Measurements from ENCODE around the gene ASB11.
A peak's percentile ranks its signal among the peaks of the same experiment; 100 is the strongest.
"Not testable (repeated sequence)": the region's sequence is repeated elsewhere in the genome, so short reads cannot be mapped to it uniquely, and the experiment has no call there.

The ASB11 gene

GRCh38 chrX:15301924-15302323, 13.5 kb downstream of the ASB11 start:
- no peak for DNase-seq

- no peak for DNase-seq
Measured at GRCh38 chrX:15299941-15300851, 15.2 kb downstream of the ASB11 start.

DNA sequence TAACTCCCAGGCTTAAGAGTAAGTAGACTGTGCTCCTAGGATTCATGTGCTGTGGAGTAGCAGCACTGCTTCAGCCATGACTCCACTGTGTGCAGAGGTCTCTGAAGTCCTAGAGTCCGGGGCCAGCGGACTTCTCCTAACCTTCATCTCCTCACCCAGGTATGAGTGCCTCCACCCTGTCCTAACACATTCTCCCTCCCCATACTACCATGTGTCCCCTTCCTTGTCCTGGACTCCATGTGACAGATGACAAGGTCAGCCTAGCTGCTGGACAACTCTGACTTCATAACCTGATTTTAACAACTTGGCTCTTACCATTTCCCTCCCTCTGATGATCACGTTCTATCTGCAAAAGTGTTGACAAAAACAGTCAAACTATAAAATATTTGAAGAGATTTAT, 16.7 kb downstream of the ASB11 start:
- no peak for DNase-seq

- no peak for DNase-seq
Measured at GRCh38 chrX:15298201-15298600, 17.2 kb downstream of the ASB11 start.

DNA sequence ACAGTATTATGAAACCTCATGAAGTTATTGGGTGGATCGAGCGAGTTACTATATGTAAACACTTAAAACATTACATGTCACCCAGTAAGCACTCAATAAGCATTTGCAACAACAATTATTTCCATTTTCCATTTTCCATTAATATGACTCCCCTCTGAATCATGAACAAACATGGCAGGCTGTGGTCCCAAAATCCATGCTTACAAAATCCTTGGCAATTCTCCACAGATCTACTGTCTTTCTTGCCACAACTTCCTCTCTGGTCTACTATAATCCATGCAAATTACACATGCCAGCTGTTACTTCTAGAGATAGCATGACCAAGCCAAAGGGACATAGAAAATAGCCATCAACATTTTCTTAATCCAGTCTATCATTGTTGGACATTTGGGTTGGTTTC, 22.0 kb downstream of the ASB11 start:
- no peak for DNase-seq

DNA sequence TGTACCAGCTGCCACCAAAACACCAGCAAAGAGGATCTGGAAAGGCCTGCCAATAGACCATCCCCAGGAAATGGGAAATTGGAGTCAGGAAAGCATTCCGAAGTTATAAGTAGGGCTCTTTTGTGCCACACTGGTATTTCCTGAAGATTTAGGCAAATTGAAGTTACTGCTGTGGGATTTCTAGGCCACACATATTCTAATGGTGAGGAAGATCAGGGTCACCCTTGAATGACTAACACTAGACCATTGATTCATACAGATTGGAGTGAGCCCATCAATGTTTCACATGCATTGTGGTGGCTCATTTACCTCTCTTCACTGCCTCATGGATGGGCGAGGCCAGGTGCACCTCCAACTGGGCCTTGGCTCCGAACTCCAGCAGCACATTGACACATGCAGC, 22.6 kb downstream of the ASB11 start:
- no peak for DNase-seq

GRCh38 chrX:15277604-15278003, 37.8 kb downstream of the ASB11 start:
- DNase-seq: no peak

DNA sequence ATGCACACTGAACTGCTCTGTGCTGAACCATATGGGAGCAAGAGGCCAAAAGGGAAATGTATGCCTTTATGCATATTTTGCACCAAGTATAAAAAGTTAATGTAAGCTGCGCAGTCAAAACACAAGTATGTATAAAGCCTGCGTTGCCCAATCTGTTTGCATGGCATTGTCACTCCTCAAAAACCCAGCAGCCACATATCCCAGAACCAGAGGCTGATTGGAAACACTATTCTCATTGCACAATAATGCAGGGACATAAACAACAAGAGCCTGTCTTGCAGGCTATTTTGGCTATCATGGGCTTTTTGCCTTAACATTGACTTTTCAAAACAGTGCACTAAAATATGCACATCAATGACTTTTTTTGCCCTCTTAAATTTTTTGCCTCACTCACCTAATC, 40.5 kb downstream of the ASB11 start:
- no peak for DNase-seq

DNA sequence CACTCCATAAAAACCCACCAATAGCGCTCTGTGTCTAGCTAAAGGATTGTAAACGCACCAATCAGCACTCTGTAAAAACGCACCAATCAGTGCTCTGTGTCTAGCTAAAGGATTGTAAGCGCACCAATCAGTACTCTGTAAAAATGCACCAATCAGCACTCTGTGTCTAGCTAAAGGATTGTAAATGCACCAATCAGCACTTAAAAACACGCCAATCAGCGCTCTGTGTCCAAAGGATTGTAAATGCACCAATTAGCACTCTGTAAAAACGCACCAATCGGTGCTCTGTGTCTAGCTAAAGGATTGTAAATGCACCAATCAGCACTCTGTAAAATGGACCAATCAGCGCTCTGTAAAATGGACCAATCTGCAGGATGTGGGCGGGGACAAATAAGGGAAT, 42.2 kb downstream of the ASB11 start:
- DNase-seq: not testable (repeated sequence)

DNA sequence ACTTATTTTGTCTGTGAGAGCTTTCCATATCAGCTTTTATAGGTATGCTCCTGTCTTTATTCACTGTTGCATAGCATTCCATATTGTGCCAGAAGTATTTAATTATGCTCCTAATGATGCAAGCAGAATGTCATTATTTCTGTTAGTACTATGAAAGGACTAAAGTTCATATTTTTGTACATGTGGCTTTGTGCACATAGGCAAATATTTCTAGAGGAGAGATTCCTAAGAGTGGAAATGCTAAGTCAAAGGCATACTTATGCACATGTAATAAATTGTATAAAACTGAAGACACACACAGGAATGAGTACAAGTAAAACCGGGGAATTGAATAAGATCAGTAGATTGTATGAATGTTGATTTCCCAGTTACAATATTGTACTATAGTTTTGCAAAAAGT, 43.7 kb downstream of the ASB11 start:
- DNase-seq: no peak

- DNase-seq: peak; percentile 1
Measured at GRCh38 chrX:15269618-15270521, 45.6 kb downstream of the ASB11 start, which contains the start of gene ASB9. TSS of gene ASB9 (minus strand) at chrX:15270083. CDS start at chrX:15269874, 209 bp downstream.

GRCh38 chrX:15269120-15269519, 46.3 kb downstream of the ASB11 start:
- DNase-seq: no peak

GRCh38 chrX:15254852-15255251, 60.6 kb downstream of the ASB11 start:
- no peak for DNase-seq

DNA sequence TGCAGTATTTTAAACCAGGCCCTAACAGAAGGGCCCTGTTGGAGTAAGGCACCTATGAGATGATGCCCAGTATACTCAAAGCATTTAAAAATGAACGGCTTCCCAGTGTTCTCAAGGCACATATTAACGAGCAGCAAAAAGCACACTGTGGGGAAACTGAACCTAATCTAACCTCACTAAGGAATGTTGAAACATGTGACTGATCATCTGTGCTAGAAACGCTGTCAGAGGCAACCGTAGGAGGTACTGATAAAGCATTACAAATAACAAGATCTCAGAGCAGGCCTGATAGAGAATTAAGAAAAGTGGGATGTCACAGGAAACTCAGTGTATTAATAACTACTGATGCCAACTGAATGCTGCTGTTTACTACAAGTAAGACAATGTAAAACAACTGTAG, 69.5 kb downstream of the ASB11 start:
- DNase-seq: no peak

GRCh38 chrX:15244421-15244820, 71.0 kb downstream of the ASB11 start:
- DNase-seq: no peak

DNA sequence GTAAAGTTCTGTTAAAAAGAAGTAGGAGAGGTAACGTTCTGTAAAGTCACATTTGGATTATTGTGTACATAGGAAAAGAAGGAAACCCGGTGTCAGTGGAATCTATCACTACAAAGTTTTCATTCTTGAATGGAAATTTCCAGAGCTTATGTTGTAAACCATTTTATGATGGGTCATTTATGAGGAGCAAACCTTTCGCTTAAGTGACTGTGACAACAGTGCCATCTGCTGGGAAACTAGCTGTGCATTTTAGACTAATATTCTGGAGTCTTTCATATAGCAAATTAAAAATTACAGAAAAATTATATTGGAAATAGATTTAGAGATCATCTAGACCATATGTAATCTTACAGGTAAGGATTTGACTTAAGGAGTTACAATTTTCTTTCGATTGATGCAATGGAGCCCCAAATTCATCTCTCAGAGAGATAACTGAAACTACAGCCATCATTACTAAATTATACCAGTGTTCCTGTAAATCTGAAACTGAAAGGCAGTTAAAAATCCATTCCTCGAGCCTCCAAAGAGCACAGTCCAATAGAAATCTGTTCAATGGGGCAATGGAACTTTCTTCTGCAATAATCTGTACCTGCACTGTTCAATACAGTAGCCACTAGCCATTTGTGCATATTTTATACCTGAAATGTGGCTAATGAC, 72.4 kb downstream of the ASB11 start:
- DNase-seq: no peak

DNA sequence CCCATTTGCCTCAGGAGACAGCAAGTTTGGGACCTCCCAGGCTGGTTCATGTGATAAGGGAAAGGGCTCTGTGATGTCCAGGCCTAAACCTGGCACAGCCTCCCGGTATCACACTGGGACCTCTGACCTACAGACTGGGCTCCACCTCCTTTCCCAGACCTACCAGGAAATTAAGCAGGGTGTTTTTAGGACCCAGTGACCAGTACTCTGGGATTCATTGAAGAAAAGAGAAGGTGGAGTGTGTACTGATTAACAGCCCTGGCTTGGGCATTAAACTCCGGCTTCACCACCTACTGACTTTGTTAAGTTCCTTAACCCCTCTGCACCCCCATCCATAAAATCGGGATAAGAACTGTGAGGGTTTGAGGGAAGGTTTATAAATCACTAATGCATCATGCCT, 74.1 kb downstream of the ASB11 start:
- DNase-seq: no peak

DNA sequence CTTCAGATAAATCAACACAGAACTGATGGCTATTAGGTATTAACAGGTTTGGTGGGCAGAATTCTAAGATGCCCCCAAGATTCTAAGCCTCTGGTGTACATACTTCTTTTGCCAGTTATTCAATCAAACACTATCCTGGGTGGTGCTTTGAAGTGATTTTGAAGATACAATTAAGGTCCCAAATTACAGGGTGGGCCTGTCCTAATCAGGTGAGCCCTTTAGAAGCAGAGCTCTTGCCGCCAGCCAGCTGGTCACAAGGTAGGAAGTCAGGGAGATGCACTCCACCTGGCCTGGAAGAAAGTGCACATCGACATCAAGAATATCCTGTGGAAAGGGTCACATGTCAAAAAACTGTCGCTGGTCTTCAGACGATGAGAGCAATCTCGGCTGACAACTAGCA, 75.0 kb downstream of the ASB11 start:
- DNase-seq: no peak

- DNase-seq: no peak
Measured at GRCh38 chrX:15236146-15236545, 79.3 kb downstream of the ASB11 start.

- DNase-seq: no peak
Measured at GRCh38 chrX:15235001-15235400, 80.4 kb downstream of the ASB11 start.

- DNase-seq: no peak
Measured at GRCh38 chrX:15233416-15234015, 81.9 kb downstream of the ASB11 start.

Data from activated effector memory CD4-positive, alpha-beta T cell treated with Interleukin-2 at 50 U/mL for 16 hours (primary cell).